ENCODE measurements around the gene IQSEC2. TPM values are rescaled to one million over a fixed set of nuclear protein-coding genes. Genes with fewer than 3 reads are reported as not detected.

The IQSEC2 gene
- total and polyA plus RNA-seq, 2 experiments from 2014 or later, result 6.0 to 10.2 TPM

GRCh38 chrX:53223068-53223693 lies 58.2 kb downstream of the IQSEC2 start:
- H3K79me2 ChIP-seq (ENCODE audit: insufficient read depth), result peaks cover 65% of the 10 kb centered on the region
- peaks cover 11% of the 10 kb centered on the region for H4K20me1 ChIP-seq (ENCODE audit: insufficient read depth)
- peak overlapping the region; percentile 35; the same call in 1 of the 2 replicates for H3K27ac ChIP-seq
- no peak for TF ChIP-seq EZH2phosphoT487 (IDR thresholded peaks at IDR 0.05; ENCODE audit: insufficient read depth, low read depth)
- no peak for TF ChIP-seq EZH2 (IDR thresholded peaks at IDR 0.05; ENCODE audit: insufficient read depth, poor library complexity, severe bottlenecking)
- WGBS, 2 experiments (ENCODE audit: low coverage in 1 of 2, low lambda C conversion rate in 2 of 2, missing lambda C conversion rate in 2 of 2), result 80 to 84% methylated on average over 1 to 2 of the region's 2 CpGs
- no peaks in the 10 kb centered on the region for H3K9me3 ChIP-seq (ENCODE audit: low read depth)
- H3K4me1 ChIP-seq (ENCODE audit: insufficient read depth), result peaks cover 11% of the 10 kb centered on the region
- peak overlapping the region; percentile 90 for H3K4me3 ChIP-seq
- H3K4me2 ChIP-seq (ENCODE audit: unreplicated experiment), result peak overlapping the region; percentile 99
- DNase-seq, result peak; percentile 22
- no peaks in the 10 kb centered on the region for H3K27me3 ChIP-seq (replicated peaks; ENCODE audit: insufficient read depth)
- H3K9ac ChIP-seq, result peak overlapping the region; percentile 100; the same call in 1 of the 2 replicates
- H3K9me2 ChIP-seq (ENCODE audit: insufficient read depth), result no peaks in the 10 kb centered on the region
- in situ Hi-C loops (cut with MboI), result no loop called here
- H3F3A ChIP-seq (ENCODE audit: insufficient read depth), result no peaks in the 10 kb centered on the region
- peaks cover 12% of the 10 kb centered on the region; the same call in 1 of the 2 replicates for H3K36me3 ChIP-seq (ENCODE audit: low read depth)
- no peak overlapping the region for H2AFZ ChIP-seq

Small RNA genes within 50 kb of the gene (small RNA-seq; reads per million reads assigned to genes)
- not detected for gene RF00019 (ENCODE audit: low read depth, low replicate concordance)

Other genes with a start within 250 kb of the IQSEC2 start
- 0.86 and 2.7 TPM in 2 replicates for gene GPR173, start 232.8 kb downstream of the IQSEC2 start, total RNA-seq (2014; rRNA removed; shearing (Covaris generic))
- 0.09 and 0.24 TPM in 2 replicates for gene GPR173, start 232.8 kb downstream of the IQSEC2 start, polyA plus RNA-seq (2016; fragmentation: Nextera tagmentation; extraction: Ambion mirVana)
- 14.3 and 14.9 TPM in 2 replicates for gene TSPYL2, start 199.2 kb downstream of the IQSEC2 start, total RNA-seq (2014; rRNA removed; shearing (Covaris generic))
- gene TSPYL2, start 199.2 kb downstream of the IQSEC2 start, polyA plus RNA-seq (2016; fragmentation: Nextera tagmentation; extraction: Ambion mirVana), result 14.9 and 16.2 TPM in 2 replicates
- 1.3 and 2.1 TPM in 2 replicates for gene KANTR, start 187.4 kb downstream of the IQSEC2 start, total RNA-seq (2014; rRNA removed; shearing (Covaris generic))
- 0.79 and 1.1 TPM in 2 replicates for gene KANTR, start 187.4 kb downstream of the IQSEC2 start, polyA plus RNA-seq (2016; fragmentation: Nextera tagmentation; extraction: Ambion mirVana)
- 66.9 and 68.7 TPM in 2 replicates for gene KDM5C, start 56.4 kb downstream of the IQSEC2 start, total RNA-seq (2014; rRNA removed; shearing (Covaris generic))
- gene KDM5C, start 56.4 kb downstream of the IQSEC2 start, polyA plus RNA-seq (2016; fragmentation: Nextera tagmentation; extraction: Ambion mirVana), result 24.4 and 27.1 TPM in 2 replicates
- gene SMC1A, start 141.1 kb upstream of the IQSEC2 start, total RNA-seq (2014; rRNA removed; shearing (Covaris generic)), result 16.8 and 21.1 TPM in 2 replicates
- 29.1 and 31.4 TPM in 2 replicates for gene SMC1A, start 141.1 kb upstream of the IQSEC2 start, polyA plus RNA-seq (2016; fragmentation: Nextera tagmentation; extraction: Ambion mirVana)
- 0.25 and 0.32 TPM in 2 replicates for gene RIBC1, start 141.3 kb upstream of the IQSEC2 start, total RNA-seq (2014; rRNA removed; shearing (Covaris generic))
- gene RIBC1, start 141.3 kb upstream of the IQSEC2 start, polyA plus RNA-seq (2016; fragmentation: Nextera tagmentation; extraction: Ambion mirVana), result 0.48 and 0.70 TPM in 2 replicates
- gene HSD17B10, start 152.8 kb upstream of the IQSEC2 start, total RNA-seq (2014; rRNA removed; shearing (Covaris generic)), result 33.1 and 47.9 TPM in 2 replicates
- 70.2 and 73.3 TPM in 2 replicates for gene HSD17B10, start 152.8 kb upstream of the IQSEC2 start, polyA plus RNA-seq (2016; fragmentation: Nextera tagmentation; extraction: Ambion mirVana)